HepG2 (cell line): ENCODE results near the gene CARMIL3. TPM values are rescaled to one million over a fixed set of nuclear protein-coding genes. Genes with fewer than 3 reads are reported as not detected.

Experiments
- BRCA1 ChIP-seq: sonication (generic); formaldehyde crosslinking; IDR thresholded peaks from 2 replicates; pipeline ENCODE4 v1.4.0; 2020; ENCODE audit warnings: missing genetic modification reagents
- DNMT1 ChIP-seq: sonication (generic); formaldehyde crosslinking; IDR thresholded peaks from 2 replicates; pipeline ENCODE4 v1.5.1; 2020; ENCODE audit warnings: mild to moderate bottlenecking, missing genetic modification reagents
- FOSL1 ChIP-seq: sonication (generic); formaldehyde crosslinking; IDR thresholded peaks from 2 replicates; pipeline ENCODE4 v1.9.0; 2021; ENCODE audit warnings: missing genetic modification reagents, borderline replicate concordance
- FOXC1 ChIP-seq: sonication (generic); formaldehyde crosslinking; IDR thresholded peaks from 2 replicates; pipeline ENCODE4 v1.8.0; 2022; ENCODE audit warnings: mild to moderate bottlenecking, missing genetic modification reagents, borderline replicate concordance
- KLF15 ChIP-seq: sonication (generic); formaldehyde crosslinking; IDR thresholded peaks from 2 replicates; pipeline ENCODE4 v1.8.1; 2023; ENCODE audit warnings: borderline replicate concordance, mild to moderate bottlenecking, inconsistent platforms, missing genetic modification reagents, mixed read lengths
- MXD1 ChIP-seq: sonication (generic); formaldehyde crosslinking; IDR thresholded peaks from 2 replicates; pipeline ENCODE4 v1.4.0; 2020; ENCODE audit warnings: mild to moderate bottlenecking, missing genetic modification reagents
- NCOA5 ChIP-seq: sonication (generic); formaldehyde crosslinking; IDR thresholded peaks from 2 replicates; pipeline ENCODE4 v1.4.0; 2020; ENCODE audit warnings: missing genetic modification reagents
- RBAK ChIP-seq: sonication (generic); formaldehyde crosslinking; IDR thresholded peaks from 2 replicates; pipeline ENCODE4 v1.5.1; 2020; ENCODE audit warnings: mild to moderate bottlenecking, missing genetic modification reagents
- RELA ChIP-seq: sonication (generic); formaldehyde crosslinking; IDR thresholded peaks from 2 replicates; pipeline ENCODE4 v1.4.0; 2020; ENCODE audit warnings: missing genetic modification reagents
- REXO4 ChIP-seq: sonication (generic); formaldehyde crosslinking; IDR thresholded peaks from 2 replicates; pipeline ENCODE4 v1.8.0; 2022; ENCODE audit warnings: missing genetic modification reagents, mild to moderate bottlenecking, borderline replicate concordance
- RFXAP ChIP-seq: sonication (generic); formaldehyde crosslinking; IDR thresholded peaks from 2 replicates; pipeline ENCODE4 v1.4.0; 2020; ENCODE audit warnings: missing genetic modification reagents, borderline replicate concordance
- SIN3B ChIP-seq: fragments of 150-350 bp; IDR thresholded peaks from 2 replicates; pipeline ENCODE4 v1.6.1; 2014; ENCODE audit warnings: low read length
- SIX4 ChIP-seq: sonication (generic); formaldehyde crosslinking; IDR thresholded peaks from 2 replicates; pipeline ENCODE4 v1.4.0; 2020; ENCODE audit warnings: missing genetic modification reagents
- TAF15 ChIP-seq: fragments of 200-400 bp; formaldehyde crosslinking; IDR thresholded peaks from one replicate; pipeline ENCODE4 v1.6.1; 2018; ENCODE audit warnings: mild to moderate bottlenecking, low read depth, low read length; ENCODE audit not compliant: poor library complexity, severe bottlenecking
- THRA ChIP-seq: sonication (generic); formaldehyde crosslinking; IDR thresholded peaks from 2 replicates; pipeline ENCODE4 v1.4.0; 2020; ENCODE audit warnings: missing genetic modification reagents, borderline replicate concordance
- U2AF1 ChIP-seq: fragments of 200-400 bp; formaldehyde crosslinking; optimal IDR thresholded peaks from 2 replicates; pipeline ENCODE3; 2017; ENCODE audit warnings: mild to moderate bottlenecking, low read depth, low read length
- ZBTB46 ChIP-seq: sonication (generic); formaldehyde crosslinking; IDR thresholded peaks from 2 replicates; pipeline ENCODE4 v1.4.0; 2020; ENCODE audit warnings: mild to moderate bottlenecking, missing genetic modification reagents, borderline replicate concordance
- ZNF225 ChIP-seq: sonication (generic); formaldehyde crosslinking; IDR thresholded peaks from 2 replicates; pipeline ENCODE4 v1.4.0; 2020; ENCODE audit warnings: mild to moderate bottlenecking, missing genetic modification reagents
- ZNF232 ChIP-seq: sonication (generic); formaldehyde crosslinking; IDR thresholded peaks from 2 replicates; pipeline ENCODE4 v1.4.0; 2020; ENCODE audit warnings: missing genetic modification reagents, borderline replicate concordance
- ZNF569 ChIP-seq: sonication (generic); formaldehyde crosslinking; IDR thresholded peaks from 2 replicates; pipeline ENCODE4 v1.5.0; 2020; ENCODE audit warnings: mild to moderate bottlenecking, missing genetic modification reagents, moderate library complexity, borderline replicate concordance
- ZNF607 ChIP-seq: sonication (generic); formaldehyde crosslinking; IDR thresholded peaks from 2 replicates; pipeline ENCODE4 v1.5.1; 2020; ENCODE audit warnings: missing genetic modification reagents, mild to moderate bottlenecking, borderline replicate concordance
- ZNF670 ChIP-seq: sonication (generic); formaldehyde crosslinking; IDR thresholded peaks from 2 replicates; pipeline ENCODE4 v1.8.0; 2022; ENCODE audit warnings: mild to moderate bottlenecking, missing genetic modification reagents, borderline replicate concordance
- ZNF678 ChIP-seq: sonication (generic); formaldehyde crosslinking; IDR thresholded peaks from 2 replicates; pipeline ENCODE4 v1.4.0; 2020; ENCODE audit warnings: mild to moderate bottlenecking, missing genetic modification reagents
- ZNF724P ChIP-seq: sonication (generic); formaldehyde crosslinking; IDR thresholded peaks from 2 replicates; pipeline ENCODE4 v1.8.0; 2022; ENCODE audit warnings: missing genetic modification reagents, borderline replicate concordance
- ZNF766 ChIP-seq: sonication (generic); formaldehyde crosslinking; IDR thresholded peaks from 2 replicates; pipeline ENCODE4 v1.5.0; 2020; ENCODE audit warnings: missing genetic modification reagents, borderline replicate concordance
- polyA plus RNA-seq, 8 experiments: library from polyadenylated mRNA; depleted of rRNA in 3 of 8; stranded (reverse) in 7 of 8; unstranded in 1 of 8; fragments of >200 nt; fragmentation: Illumina TruSeq in 4 of 8; extraction: Trizol in 4 of 8; gene quantifications; 2 replicates each; pipeline versions ENCODE4 v1.2.1 to v1.2.3, GENCODE V29; 2011 to 2016; ENCODE audit warnings: low read depth in 4 of 8, missing spikeins in 1 of 8, mixed read lengths in 1 of 8; ENCODE audit not compliant: insufficient read depth in 1 of 8
- total RNA-seq, 5 experiments: library from RNA; depleted of rRNA; stranded (reverse); fragments of >200 nt; fragmentation: Illumina TruSeq; extraction: Trizol; gene quantifications; 2 replicates each; pipeline ENCODE4 v1.2.3, GENCODE V29; 2016; ENCODE audit warnings: low read depth in 1 of 5
- TF ChIP-seq, protein P1 (sequence below): sonication (generic); formaldehyde crosslinking; IDR thresholded peaks from 2 replicates; pipeline ENCODE4 v1.5.0; 2020; ENCODE audit warnings: missing genetic modification reagents

CARMIL3 gene
- total and polyA plus RNA-seq, 2 of the 13 experiments (the other 11 are each of a cell fraction or from before 2014, with no cell fraction given), result 0.27 to 0.55 TPM

DNA sequence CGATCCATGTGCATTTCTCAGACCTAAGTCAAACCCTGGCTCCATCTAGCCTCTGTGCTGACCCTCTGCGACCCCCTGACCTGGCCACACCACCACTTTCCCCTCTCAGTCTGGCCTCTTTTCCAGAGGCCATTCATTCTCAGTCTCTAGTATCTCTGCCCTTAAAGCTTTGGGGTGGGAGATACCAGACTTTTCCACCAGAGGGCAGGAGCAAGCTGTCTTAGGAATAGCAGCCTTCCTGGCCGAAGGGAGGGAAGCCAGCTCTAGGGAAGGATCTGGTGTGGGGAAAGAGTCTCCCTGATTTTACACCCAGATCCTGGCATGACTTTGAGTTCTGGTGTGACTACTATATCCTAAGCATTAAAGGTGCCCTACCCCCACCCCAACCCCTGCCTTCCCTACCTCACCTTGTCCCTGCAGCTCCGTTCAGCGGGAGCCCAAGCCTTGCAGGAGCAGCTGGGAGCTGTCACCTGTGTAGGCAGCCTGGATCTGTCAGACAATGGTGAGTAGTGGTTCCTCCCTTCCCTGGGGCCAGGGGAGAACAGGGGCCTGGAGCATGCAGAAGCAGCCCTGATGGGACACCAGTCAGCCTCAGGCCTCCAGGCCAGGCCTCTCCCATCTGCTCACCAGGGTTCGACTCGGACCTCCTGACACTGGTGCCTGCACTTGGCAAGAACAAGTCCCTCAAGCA lies 6.6 kb downstream of the CARMIL3 start (continued):
- no peak for TF ChIP-seq REXO4 (CRISPR knock-in tag)
- TF ChIP-seq U2AF1, result no peak
- 0 out of 2 replicates have a peak, but pooled peaks have one; percentile 18 for TF ChIP-seq BRCA1 (CRISPR knock-in tag)
- TF ChIP-seq SIX4 (CRISPR knock-in tag), result no peak
- TF ChIP-seq TAF15, result no peak
- no peak for TF ChIP-seq ZNF724P
- no peak for TF ChIP-seq RBAK
- no peak; the same call in 1 of the 2 replicates for TF ChIP-seq ZBTB46
- no peak for TF ChIP-seq ZNF670 (CRISPR knock-in tag)
- no peak for TF ChIP-seq MXD1 (CRISPR knock-in tag)
- TF ChIP-seq THRA (CRISPR knock-in tag), result peak; percentile 82
- TF ChIP-seq ZNF225, result no peak; the same call in 1 of the 2 replicates
- 0 out of 2 replicates have a peak, but pooled peaks have one; percentile 60 for TF ChIP-seq SIN3B
- no peak for TF ChIP-seq KLF15
- no peak for TF ChIP-seq ZNF607 (CRISPR knock-in tag)
- TF ChIP-seq RELA (CRISPR knock-in tag), result 0 out of 2 replicates have a peak, but pooled peaks have one; percentile 33
- no peak for TF ChIP-seq FOSL1 (CRISPR knock-in tag)
- TF ChIP-seq ZNF232 (CRISPR knock-in tag), result no peak
- peak; percentile 37; the same call in 1 of the 2 replicates for TF ChIP-seq ZNF766 (CRISPR knock-in tag)
- no peak; the same call in 1 of the 2 replicates for TF ChIP-seq ZNF569 (CRISPR knock-in tag)
- TF ChIP-seq RFXAP, result no peak; the same call in 1 of the 2 replicates
- peak; percentile 92; the same call in 1 of the 2 replicates for TF ChIP-seq FOXC1 (CRISPR knock-in tag)
- TF ChIP-seq ZNF678 (CRISPR knock-in tag), result no peak
- no peak for TF ChIP-seq NCOA5 (CRISPR knock-in tag)
- TF ChIP-seq, protein P1, sequence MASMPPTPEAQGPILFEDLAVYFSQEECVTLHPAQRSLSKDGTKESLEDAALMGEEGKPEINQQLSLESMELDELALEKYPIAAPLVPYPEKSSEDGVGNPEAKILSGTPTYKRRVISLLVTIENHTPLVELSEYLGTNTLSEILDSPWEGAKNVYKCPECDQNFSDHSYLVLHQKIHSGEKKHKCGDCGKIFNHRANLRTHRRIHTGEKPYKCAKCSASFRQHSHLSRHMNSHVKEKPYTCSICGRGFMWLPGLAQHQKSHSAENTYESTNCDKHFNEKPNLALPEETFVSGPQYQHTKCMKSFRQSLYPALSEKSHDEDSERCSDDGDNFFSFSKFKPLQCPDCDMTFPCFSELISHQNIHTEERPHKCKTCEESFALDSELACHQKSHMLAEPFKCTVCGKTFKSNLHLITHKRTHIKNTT, result no peak
- TF ChIP-seq DNMT1 (CRISPR knock-in tag), result peak; percentile 73; the same call in 1 of the 2 replicates
